ENCODE results near the gene PAFAH1B1. TPM values are rescaled to one million over a fixed set of nuclear protein-coding genes. Genes with fewer than 3 reads are reported as not detected.

PAFAH1B1 gene
- 167 to 190 TPM (median 183 TPM) in 5 replicates for total RNA-seq (2022; extraction: Qiagen RNA extraction)

DNA sequence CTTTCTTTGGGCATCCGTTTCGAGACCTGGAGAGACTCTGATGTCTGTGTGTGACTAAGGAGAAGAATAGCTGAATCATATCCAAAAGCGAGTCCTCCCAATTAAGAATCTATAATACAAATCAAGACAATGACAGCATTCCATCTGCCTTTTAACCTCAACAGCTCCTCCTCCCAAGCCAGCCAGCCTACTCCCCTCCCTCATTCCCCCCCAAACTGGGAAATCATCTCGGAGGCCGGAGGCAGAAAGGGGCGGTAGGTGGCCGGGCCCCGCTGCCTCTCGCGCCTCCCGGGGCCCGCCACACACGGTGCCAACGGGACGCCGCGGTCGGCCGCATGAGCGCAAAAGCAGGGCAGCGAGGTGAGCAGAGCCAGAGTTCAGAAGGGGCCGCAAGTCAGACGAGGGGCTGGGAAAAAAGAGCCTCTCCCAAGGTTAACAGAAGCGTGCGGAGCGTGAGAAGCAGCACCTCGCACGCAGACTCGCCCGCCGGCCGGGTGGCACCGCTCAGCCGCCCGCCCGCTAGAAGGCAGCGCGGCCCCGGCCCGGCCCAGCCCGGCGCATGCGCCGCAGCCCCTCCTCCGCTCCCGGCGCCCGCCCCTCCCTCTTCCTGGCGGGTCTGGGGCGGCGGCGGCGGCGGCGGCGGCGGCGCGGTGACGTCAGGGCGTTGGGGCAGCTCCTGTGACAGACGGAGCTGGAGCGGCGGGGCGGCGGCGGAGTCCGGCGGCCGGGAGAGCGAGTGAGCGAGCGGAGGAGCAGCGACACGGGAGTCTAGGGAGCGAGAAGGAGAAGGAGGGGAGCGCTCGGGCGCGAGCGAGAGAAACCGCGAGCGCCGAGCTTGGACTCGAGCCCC lies at the start of gene PAFAH1B1:
TSS of gene PAFAH1B1 (plus strand) at position 684 of the 850 bp plus-strand sequence. CDS start 44,635 bp downstream, outside the sequence.

DNA sequence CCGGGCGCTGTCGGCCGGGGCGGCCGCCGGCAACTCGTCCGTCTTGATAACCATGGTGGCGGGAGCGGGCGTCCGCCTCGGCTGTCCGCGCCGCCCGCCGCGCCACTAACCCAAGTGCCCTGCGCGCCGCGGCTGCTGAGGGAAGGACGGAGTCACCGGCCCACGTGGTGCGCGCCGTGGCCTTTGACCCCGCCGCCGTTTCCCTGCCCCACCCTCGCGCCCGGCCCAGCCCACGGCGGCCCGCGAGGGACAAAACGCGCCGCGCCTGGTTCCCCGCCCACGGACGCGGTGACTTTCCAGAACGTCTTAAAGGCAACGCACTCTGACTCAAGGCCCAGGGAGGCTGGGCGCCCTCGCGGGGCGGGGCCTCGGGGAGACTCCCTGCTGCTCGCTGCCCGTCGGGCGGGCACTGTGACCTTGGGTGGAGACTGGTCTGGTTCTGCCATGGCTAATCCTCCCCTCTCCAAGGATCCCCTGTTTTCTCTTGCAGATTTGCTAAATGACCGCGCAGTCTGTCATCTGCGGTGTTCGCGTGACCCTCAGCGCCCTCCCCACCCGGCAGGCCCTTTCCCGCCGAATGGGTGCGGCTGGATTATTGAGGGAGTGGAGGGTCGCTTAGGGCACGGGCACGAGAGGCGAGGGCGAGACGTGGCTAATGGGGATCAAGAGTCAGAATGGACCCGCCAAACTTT lies 118.3 kb downstream of the PAFAH1B1 start, which contains the start of gene CLUH:
TSS of gene CLUH (minus strand) at position 157 of the 692 bp plus-strand sequence. CDS start at position 54, 103 bp downstream.

Other genes with a start within 250 kb of the PAFAH1B1 start
- 14.6 to 18.3 TPM (median 15.0 TPM) in 5 replicates for gene MNT, start 192.6 kb upstream of the PAFAH1B1 start, total RNA-seq (2022; extraction: Qiagen RNA extraction)
- gene METTL16, start 81.8 kb upstream of the PAFAH1B1 start, total RNA-seq (2022; extraction: Qiagen RNA extraction): 26.7 to 31.8 TPM (median 31.3 TPM) in 5 replicates
- 89.5 to 125 TPM (median 110 TPM) in 5 replicates for gene CLUH, start 118.1 kb downstream of the PAFAH1B1 start, total RNA-seq (2022; extraction: Qiagen RNA extraction)
- 0.09 to 0.24 TPM (median 0.19 TPM) in 5 replicates for gene CCDC92B, start 156.0 kb downstream of the PAFAH1B1 start, total RNA-seq (2022; extraction: Qiagen RNA extraction)
- gene RAP1GAP2, start 202.8 kb downstream of the PAFAH1B1 start, total RNA-seq (2022; extraction: Qiagen RNA extraction): 25.1 to 32.1 TPM (median 30.7 TPM) in 5 replicates